Spinal cord (tissue), 10 donors: ENCODE data around the gene AGPAT4. TPM values are rescaled to one million over a fixed set of nuclear protein-coding genes. Genes with fewer than 3 reads are reported as not detected.
A peak's percentile ranks its signal among the peaks of the same experiment; 100 is the strongest.

Experiments used
- DNase-seq, 6 donors: peaks; one replicate each; pipeline versions ENCODE4 v3.0.0 to v3.0.0-alpha.2; 2013 to 2015; ENCODE audit warnings: low spot score in 6 of 6, low read depth in 4 of 6
- H3K27ac ChIP-seq: one replicate; pipeline ENCODE4 v1.5.1; 2013; ENCODE audit warnings: low read depth, low read length, control low read depth
- H3K27me3 ChIP-seq: one replicate; pipeline ENCODE4 v1.6.1; 2013; ENCODE audit warnings: low read length; ENCODE audit not compliant: control insufficient read depth, insufficient read depth
- H3K36me3 ChIP-seq: one replicate; pipeline ENCODE4 v1.6.1; 2013; ENCODE audit warnings: low read length; ENCODE audit not compliant: control insufficient read depth, insufficient read depth
- H3K4me1 ChIP-seq: one replicate; pipeline ENCODE4 v1.6.1; 2013; ENCODE audit warnings: low read length; ENCODE audit not compliant: control insufficient read depth, insufficient read depth
- H3K4me3 ChIP-seq: one replicate; pipeline ENCODE4 v1.5.1; 2013; ENCODE audit warnings: low read depth, low read length, control low read depth
- H3K9me3 ChIP-seq: one replicate; pipeline ENCODE4 v1.6.1; 2013; ENCODE audit warnings: low read length; ENCODE audit not compliant: control insufficient read depth, insufficient read depth
- WGBS: methylation state at CpG from one replicate; pipeline ENCODE4 v1.1.5; 2013; ENCODE audit warnings: missing lambda C conversion rate; ENCODE audit not compliant: insufficient coverage; 5-methylcytosine and 5-hydroxymethylcytosine counted together
- polyA plus RNA-seq, 2 donors: library from polyadenylated mRNA; unstranded; fragments of 120-200 nt; gene quantifications; one replicate each; pipeline ENCODE4 v1.2.1, GENCODE V29; 2013; ENCODE audit not compliant: insufficient read length in 2 of 2
- total RNA-seq, 2 donors: library from RNA; depleted of rRNA in 1 of 2; stranded (reverse); fragments of 120-200 nt in 1 of 2; fragments of >200 nt in 1 of 2; gene quantifications; one replicate each; pipeline versions ENCODE4 v1.2.3 to v1.2.4, GENCODE V29; 2013 to 2014
- donor health status: healthy.

Gene AGPAT4
- total and polyA plus RNA-seq, 4 donors, result 25.6 to 51.1 (median 40.0) TPM

DNA sequence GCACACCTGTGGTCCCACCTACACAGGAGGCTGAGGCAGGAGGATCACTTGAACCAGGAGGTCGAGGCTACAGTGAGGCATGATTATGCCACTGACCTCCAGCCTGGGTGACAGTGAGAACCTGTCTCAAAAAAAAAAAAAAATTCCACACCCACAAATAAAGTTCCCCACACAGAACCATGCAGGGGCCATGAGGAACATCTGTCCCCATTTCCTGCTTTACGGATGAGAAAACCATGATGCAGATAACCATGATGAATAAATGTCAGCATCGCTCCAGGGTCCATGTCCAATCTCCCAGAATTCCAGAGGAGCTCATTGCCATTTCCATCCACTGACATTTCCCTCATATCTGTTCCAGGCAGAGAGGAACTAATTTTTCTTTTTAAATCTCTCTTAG, 16.9 kb upstream of the AGPAT4 start:
- DNase-seq, result no peak
- WGBS, result 92% methylated on average over 3 of the region's 3 CpGs
- Histone ChIP-seq H3K9me3 (no peaks in the 10 kb centered on the region), H3K27me3 (no peaks in the 10 kb centered on the region), H3K36me3 (no peaks in the 10 kb centered on the region), H3K27ac (no peak overlapping the region), H3K4me3 (no peak overlapping the region), H3K4me1 (no peaks in the 10 kb centered on the region)

GRCh38 chr6:161284653-161285052, 10.8 kb upstream of the AGPAT4 start:
- no peaks in the 10 kb centered on the region for H3K27me3 ChIP-seq
- no peaks in the 10 kb centered on the region for H3K9me3 ChIP-seq
- no peak for DNase-seq
- 100% methylated on average over 1 of the region's 5 CpGs for WGBS
- no peak overlapping the region for H3K27ac ChIP-seq
- H3K4me1 ChIP-seq, result no peaks in the 10 kb centered on the region
- no peaks in the 10 kb centered on the region for H3K36me3 ChIP-seq
- H3K4me3 ChIP-seq, result no peak overlapping the region

DNA sequence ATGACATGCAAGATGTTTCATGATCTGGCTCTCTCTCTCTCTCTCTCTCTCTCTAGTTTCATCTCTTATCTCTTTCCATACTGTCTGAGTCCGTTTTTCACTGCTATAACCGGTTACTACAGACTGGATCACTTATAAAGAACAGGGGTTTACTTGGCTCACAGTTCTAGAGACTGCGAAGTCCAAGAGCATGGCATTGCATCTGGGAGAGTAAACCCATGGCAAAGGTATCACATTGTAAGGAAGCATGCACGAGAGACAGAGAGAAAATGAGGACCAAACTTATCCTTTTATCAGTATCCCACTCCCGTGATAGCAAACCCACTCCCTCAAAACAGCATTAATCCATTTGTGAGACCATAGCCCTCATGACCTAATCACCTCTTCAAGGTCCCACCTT, 7.2 kb upstream of the AGPAT4 start:
- WGBS, result 73% methylated on average over 3 of the region's 5 CpGs
- no peaks in the 10 kb centered on the region for H3K27me3 ChIP-seq

DNA sequence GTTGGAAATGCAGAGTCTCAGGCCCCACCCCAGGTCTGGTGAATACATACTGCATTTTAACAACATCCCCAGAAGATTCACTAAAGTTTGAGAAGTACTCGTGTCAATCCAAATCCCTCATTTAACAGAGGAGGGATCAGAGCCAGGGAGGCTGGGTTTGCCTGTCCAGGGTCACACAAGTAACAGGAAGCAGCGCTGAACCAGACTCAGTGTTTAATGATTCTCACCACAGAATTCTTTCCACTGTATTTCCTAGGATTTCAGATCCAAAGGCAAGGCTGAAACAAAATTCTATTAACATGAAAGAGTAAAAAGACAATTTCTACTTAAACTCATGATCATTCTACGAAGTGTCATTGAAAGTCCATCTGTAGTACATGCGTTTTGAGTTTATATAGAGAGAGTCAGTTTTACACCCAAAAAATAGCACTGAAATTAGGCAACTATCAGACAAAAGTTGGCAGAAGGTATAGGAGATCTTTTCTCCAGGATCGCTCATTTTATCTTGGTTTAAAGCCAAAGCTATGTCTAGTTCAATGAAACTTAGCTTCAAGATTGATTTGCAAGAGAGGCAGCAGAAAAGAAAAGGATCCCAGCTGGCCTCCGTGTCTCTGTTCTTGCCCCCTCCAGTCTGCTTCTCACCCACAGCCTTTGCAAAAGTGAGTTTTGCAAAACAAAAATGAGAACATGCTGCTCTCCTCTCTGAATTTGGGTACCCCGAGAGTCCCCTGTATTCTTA, 6.0 kb upstream of the AGPAT4 start:
- no peaks in the 10 kb centered on the region for H3K27me3 ChIP-seq
- DNase-seq, result peak in 1 of 6 donors; percentile 27
- no peaks in the 10 kb centered on the region for H3K36me3 ChIP-seq
- WGBS, result 64% methylated on average over 3 of the region's 7 CpGs
- no peaks in the 10 kb centered on the region for H3K9me3 ChIP-seq
- no peak overlapping the region for H3K4me3 ChIP-seq
- no peaks in the 10 kb centered on the region for H3K4me1 ChIP-seq
- H3K27ac ChIP-seq, result no peak overlapping the region

More for the DNA sequence above, 7.2 kb upstream of the AGPAT4 start:
- H3K4me3 ChIP-seq, result no peak overlapping the region
- no peaks in the 10 kb centered on the region for H3K36me3 ChIP-seq
- DNase-seq, result no peak
- H3K9me3 ChIP-seq, result no peaks in the 10 kb centered on the region
- H3K27ac ChIP-seq, result no peak overlapping the region
- no peaks in the 10 kb centered on the region for H3K4me1 ChIP-seq

DNA sequence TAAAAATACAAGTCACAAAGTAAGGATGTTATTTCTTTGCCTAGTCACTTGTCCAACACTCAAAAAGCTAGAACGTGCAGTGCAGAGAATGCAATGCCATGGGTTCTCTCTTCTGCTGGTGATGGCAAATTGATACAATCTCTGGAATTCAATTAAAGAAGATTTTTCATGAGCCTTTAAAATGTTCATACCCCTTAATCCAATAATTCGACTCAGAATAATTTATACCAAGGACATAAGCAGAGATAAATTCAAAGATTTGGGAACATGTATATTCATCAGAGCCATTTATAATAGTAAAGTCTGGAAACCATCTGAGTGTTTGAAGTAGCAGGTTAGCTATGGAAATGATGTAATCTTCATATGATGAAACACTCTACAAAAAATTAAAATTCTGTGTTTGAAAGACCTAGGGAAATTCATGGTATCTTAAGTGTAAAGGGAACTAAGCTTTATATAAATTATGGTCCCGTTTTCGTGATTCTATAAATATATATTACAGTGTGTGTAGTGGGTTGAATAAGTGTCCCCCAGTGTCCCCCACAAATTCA, 2.8 kb upstream of the AGPAT4 start:
- H3K36me3 ChIP-seq, result no peaks in the 10 kb centered on the region
- no peak overlapping the region for H3K27ac ChIP-seq
- WGBS, result no CpG with 5 or more reads among the region's 4 CpGs
- H3K4me1 ChIP-seq, result no peaks in the 10 kb centered on the region
- H3K4me3 ChIP-seq, result no peak overlapping the region
- H3K9me3 ChIP-seq, result no peaks in the 10 kb centered on the region
- H3K27me3 ChIP-seq, result no peaks in the 10 kb centered on the region
- no peak for DNase-seq

- no peak for DNase-seq
- H3K27me3 ChIP-seq, result no peaks in the 10 kb centered on the region
- no peaks in the 10 kb centered on the region for H3K36me3 ChIP-seq
- no peaks in the 10 kb centered on the region for H3K9me3 ChIP-seq
- H3K4me1 ChIP-seq, result no peaks in the 10 kb centered on the region
- no peak overlapping the region for H3K4me3 ChIP-seq
- no peak overlapping the region for H3K27ac ChIP-seq
- 50% methylated on average over 1 of the region's 2 CpGs for WGBS
These were observed 1.0 kb upstream of the AGPAT4 start for GRCh38 chr6:161274898-161275297.

DNA sequence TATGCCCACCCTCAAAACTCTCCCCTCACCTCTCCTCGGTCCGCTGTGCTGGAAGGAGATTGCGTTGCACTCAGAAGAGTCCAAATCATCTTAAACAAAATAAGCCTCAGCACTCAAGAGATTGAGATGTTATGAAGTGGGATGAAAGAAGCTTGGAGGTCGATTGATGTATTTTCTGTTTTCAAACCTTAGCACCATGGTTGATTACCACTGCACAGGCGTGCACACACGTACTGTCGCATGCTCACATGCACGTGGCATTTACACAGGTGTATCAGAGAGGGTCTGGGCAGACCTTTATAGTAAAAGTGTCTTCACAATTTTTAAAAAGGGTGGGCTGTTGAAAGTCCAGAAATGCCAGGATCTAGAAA, 612 bp upstream of the AGPAT4 start:
- Histone ChIP-seq H3K36me3 (peaks cover under 1% of the 10 kb centered on the region), H3K27ac (peak overlapping the region; percentile 81), H3K4me3 (peak overlapping the region; percentile 64), H3K9me3 (no peaks in the 10 kb centered on the region), H3K27me3 (no peaks in the 10 kb centered on the region), H3K4me1 (no peaks in the 10 kb centered on the region)
- no CpG with 5 or more reads among the region's 8 CpGs for WGBS
- DNase-seq, result no peak

GRCh38 chr6:161273274-161273751, 548 bp downstream of the AGPAT4 start:
- no CpG with 5 or more reads among the region's 11 CpGs for WGBS

DNA sequence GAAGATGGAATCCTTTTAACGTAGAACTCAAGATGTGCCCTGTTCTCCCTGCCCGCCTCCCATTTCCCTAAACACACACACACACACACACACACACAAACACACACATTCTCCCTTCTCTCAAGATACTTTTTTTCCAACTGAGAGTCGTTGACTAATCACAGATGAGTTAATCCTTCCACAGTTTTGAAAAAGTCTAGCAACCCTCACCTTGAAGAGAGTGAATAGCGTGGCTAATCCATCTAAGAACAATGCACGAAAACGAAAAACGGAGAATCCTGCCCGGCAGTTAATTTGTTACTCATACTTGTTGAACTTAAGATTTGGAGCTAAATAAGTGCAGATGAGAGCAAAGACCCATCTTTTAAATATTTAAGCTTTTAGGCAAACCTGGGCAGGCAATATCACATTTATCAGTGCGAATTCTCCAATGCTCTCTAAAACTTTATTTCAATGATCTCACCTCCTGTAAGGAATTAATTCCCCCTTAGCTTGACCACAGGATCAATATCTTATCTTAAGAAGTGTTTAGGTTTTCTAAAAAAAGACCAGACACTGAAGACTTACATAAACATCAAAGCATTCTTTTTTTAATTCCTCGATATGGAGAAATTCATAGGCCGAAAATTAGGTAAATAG, 1.1 kb downstream of the AGPAT4 start:
- Histone ChIP-seq H3K4me1 (no peaks in the 10 kb centered on the region), H3K9me3 (no peaks in the 10 kb centered on the region), H3K27ac (peak overlapping the region; percentile 81), H3K27me3 (no peaks in the 10 kb centered on the region), H3K36me3 (peaks cover 3% of the 10 kb centered on the region), H3K4me3 (peak overlapping the region; percentile 64)
- peak in 1 of 6 donors; percentile 61 for DNase-seq
- WGBS, result 0% methylated on average over 2 of the region's 11 CpGs

More at GRCh38 chr6:161273274-161273751, 548 bp downstream of the AGPAT4 start:
- peak overlapping the region; percentile 64 for H3K4me3 ChIP-seq
- H3K36me3 ChIP-seq, result peaks cover 3% of the 10 kb centered on the region
- H3K27ac ChIP-seq, result peak overlapping the region; percentile 81
- no peaks in the 10 kb centered on the region for H3K4me1 ChIP-seq
- no peaks in the 10 kb centered on the region for H3K9me3 ChIP-seq
- DNase-seq, result peak; percentile 79 to 96 (median 86)
- H3K27me3 ChIP-seq, result no peaks in the 10 kb centered on the region
